HG02798 (cell line): ENCODE measurements around the gene GSTT2.

ENCODE experiments used
- ATAC-seq: cut with Tn5 transposase; IDR thresholded peaks from one replicate; pipeline ENCODE4 v1.9.1; 2021; ENCODE audit warnings: mild to moderate bottlenecking; ENCODE audit not compliant: unreplicated experiment, poor library complexity

Gene GSTT2

DNA sequence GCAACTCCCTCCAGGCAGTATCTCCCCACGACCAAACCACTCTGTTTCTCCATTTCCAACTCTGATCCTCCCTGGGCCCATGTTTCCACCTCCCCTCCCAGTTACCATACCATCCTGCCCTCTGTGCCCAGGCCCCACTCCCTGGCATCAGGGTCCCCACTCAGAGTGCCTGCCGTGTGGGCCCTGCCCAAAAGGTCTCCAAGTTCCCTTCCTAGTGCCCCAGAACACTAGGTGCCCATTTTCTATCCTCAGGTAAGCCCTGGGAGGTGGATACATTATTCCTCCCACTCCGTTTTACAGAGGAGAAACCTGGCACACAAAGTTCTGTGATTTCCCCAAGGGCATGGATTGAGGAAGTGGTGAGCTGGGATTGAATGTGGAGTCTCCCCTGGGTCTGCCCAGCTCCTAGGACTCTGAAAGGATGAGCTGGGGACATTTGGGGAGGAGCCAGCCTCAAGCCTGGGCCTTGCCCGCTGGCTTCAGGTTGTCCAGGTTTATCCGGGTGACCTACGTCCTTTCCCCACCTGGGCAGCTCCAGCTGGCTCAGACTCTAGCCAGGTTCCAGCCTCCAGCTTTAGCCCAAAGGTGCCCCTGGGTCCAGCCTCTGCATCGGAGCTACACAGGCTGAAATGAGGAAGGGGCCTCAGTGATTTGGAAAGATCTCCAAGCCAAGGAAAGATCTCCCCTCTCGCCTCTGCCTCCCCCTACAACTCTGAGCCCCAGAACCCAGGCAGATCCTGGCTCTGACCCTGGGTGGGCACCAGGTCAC is 27.5 kb downstream of the GSTT2 start:
- ATAC-seq, result no peak

DNA sequence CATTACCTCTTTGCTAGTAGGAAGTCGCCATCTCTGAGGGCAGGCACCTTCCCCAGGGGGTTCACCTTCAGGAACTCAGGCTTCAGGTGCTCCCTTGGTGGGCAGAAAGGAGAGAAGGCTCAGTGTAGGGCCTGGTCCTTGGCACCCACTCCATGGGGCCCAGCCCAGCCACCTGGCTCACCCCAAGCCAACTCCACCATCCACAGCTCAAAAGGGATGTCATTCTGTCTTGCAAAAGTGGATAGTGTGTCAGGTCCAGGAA is 28.0 kb downstream of the GSTT2 start:
- no peak for ATAC-seq

DNA sequence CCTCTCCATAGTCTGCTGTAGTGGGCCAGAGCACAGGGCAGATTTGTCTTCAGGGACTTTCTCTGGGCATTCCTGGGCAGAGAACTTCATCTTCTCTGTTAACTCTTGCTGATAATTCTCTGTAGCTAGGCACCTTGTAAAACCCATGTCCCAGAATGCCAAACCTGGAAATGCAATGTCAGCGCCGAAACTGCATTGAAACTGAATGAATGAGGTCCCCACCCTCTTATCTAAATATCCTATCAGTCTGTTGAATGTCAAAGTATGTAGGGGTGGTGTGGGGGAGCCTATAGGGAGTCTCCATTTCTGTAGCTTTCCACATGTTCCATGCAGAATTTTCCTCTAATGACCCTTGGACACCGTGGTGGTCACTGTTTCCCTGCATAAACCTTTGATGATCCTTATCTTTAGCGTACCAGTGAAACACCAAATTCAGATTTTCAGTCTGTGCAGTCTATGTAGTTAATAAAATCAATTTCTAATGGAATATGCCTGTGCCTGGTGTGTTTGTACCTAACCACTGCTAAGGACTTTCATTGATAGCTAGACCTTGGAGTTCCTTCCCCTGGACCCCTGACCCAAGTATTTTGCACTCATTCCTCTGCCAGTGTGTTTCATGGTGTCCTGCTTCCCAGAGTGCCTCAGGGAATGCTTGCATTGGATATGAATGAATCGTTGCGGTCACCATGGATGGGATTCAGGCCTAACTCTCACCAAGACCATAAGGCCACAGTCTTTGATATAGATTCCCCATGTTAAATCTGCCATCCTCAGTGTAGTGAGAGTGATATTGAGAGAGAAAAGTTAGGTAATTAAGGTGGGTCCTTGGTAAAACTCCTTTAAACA is 28.7 kb downstream of the GSTT2 start:
- no peak for ATAC-seq

DNA sequence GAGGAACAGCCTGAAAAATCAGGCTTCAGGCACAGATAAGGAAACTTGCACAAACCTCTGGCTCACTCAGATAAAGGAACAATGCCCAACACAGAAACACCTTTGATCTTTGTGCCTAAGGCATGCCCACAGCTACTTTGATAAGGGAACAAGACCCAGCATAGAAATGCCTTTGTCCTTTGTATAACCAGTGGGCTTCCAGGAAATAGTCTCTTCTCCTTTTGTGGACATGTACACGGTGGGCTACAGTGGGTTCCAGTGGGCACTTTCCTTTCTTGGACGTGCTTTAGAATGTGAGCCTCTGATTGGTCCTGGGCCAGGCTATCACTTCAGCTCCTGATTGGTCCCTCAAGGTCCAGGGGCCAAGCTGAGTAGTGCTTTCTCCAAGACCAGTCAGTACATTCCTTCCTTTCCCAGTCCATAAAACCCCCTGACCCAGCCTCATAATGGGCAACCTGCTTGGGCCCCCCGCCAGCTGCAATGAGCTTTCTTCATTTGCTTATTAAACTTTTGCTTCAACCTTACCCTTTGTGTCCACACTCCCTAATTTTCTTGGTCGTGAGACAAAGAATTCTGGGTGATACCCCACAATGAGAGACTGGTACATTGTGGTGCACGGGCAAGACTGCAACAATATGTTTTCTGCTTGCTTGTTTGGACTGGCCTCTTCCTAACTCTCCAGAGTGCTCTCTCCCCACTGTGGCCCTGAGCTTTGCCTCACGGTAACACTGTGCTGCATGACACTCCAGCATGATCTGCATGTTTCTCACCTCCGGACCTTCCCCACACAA is 29.5 kb downstream of the GSTT2 start:
- ATAC-seq, result no peak

DNA sequence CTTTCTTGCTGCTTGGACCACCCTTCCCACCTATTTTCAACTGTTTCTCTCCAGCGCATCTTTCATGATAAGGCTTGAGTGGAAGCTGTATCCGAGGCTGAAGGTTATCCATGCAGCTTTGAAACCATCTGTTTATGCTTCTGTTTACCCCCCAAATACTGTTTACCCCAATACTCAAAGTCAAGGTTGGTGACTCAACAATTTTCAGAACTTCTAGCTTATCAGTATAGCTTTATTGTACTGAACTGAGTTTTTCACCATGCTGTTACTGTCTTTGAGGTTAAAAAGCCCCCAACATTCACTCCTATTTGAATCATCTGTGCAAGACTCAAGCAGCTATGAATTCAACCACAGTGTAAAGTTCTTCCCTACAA is 30.1 kb downstream of the GSTT2 start:
- no peak for ATAC-seq

DNA sequence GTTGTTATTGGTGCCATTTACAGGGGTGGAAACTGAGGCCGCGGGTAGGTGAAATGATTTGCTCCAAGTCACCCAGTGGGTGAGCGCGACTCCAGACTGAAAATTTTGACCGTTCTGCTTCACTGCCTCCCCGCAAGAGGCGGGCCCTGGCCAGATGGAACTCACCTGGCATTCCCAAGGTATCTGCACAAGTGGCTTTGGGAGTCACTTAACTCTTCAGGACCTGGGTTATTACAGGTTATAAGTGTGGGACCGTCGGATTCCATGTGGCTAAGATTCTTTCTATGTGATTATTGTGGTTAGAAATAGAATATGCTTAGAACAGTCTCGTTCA is 31.8 kb downstream of the GSTT2 start:
- ATAC-seq, result no peak

DNA sequence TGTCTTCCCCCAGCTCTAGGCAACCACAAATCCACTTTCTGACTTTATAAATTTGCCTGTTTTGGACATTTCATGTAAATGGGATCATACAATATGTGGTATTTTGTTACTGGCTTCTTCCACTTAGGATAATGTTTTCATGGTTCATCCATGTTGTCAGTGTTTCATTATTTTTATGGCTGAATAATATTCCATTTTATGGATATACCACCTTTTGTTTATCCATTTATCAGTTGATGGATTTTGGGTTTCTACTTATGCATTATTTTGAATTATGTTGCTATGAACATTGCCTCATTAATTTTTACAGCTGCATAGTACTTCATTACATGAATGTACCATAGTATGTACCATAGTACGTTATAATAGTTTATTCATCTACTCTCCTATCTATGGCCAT is 36.2 kb downstream of the GSTT2 start:
- ATAC-seq, result no peak

DNA sequence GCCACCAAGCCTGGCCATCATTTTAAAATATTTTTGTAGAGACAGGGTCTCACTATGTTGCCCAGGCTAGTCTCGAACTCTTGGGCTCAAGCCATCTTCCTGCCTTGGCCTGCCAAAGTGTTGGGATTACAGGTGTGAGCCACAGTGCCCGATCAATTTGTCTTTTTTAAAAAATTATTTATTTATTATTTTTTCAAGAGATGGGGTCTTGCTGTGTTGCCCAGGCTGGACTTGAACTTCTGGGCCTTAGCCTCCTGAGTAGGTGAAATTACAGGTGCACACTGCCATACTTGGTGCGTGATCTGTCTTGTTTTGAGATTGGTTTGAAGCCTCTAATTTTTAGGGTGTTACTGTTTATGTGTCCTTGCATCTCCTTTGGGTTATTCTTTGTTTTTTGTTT is 41.4 kb downstream of the GSTT2 start:
- ATAC-seq, result no peak

DNA sequence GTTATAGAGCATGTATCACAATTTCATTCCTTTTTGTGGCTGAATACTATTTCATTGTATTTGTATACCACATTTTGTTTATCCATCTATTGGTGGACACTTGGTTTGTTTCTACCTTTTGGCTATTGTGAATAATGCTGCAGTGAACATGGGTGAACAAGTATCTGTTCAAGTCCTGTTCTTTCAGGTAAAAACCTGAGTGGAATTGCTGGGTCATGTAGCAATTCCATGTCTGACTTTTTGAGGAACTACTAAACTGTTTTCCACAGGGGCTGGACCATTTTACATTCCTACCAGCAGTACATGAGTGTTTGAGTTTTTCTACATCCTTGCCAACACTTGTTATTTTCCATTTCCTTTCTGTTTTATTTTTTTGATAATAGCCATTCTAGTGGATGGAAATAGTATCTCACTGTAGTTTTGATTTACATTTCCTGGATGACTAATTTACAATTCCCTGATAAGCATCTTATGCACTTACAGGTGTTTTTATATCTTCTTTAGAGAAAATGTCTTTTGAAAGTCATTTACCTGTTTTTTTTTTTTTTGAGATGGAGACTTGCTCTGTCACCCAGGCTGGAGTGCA is 43.4 kb downstream of the GSTT2 start:
- no peak for ATAC-seq

DNA sequence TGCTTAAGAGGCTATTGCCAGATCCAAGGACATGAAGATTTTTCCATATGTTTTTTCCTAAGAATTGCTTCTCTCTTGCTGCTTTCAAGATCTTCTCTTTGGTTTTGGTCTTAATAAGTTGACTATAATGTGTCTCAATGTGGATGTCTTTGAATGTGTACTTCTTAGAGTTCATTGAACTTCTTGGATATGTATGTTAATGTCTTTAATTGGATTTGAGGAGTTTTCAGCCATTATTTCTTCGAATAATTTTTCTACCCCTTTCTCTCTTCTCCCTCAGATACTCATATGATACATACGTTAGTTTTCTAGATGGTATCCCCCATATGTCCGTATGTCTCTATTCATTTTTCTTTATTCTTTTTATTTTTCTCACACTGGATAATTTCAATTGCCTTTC is 44.4 kb downstream of the GSTT2 start:
- no peak for ATAC-seq

DNA sequence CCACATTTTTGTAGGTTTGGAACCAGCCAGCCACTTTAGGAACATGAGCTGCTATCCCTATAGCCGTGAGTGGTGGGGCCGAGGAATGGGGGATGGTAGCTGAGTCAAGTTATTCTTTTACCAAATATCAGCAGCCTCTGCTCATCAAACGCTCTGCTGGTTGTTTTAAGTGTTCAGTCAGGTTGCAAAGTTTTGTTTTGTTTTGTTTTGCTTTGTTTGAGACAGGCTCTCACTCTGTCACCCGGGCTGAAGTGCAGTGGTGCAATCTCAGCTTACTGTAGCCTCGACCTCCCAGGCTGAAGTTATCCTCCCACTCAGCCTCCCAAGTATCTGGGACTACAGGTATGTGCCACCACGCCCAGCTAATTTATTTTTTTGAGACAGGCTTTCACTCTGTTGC is 45.5 kb downstream of the GSTT2 start:
- ATAC-seq, result no peak

DNA sequence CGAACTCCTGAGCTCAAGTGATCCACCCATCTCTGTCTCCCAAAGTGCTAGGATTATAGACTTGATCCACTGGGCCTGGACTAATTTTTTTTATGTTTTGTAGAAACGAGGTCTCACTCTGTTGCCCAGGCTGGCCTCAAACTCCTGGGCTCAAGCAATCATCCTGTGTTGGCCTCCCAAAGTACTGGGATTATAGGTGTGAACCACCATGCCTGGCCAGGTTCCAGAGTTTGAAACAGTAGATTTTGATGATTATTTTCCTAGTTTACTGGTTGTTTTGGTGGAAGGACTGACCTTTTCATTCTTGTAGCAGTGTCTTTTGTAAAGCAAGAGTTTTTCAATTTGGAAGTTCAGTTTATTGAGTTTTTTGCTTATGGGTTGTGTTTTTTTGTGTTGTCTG is 46.1 kb downstream of the GSTT2 start:
- ATAC-seq, result no peak

DNA sequence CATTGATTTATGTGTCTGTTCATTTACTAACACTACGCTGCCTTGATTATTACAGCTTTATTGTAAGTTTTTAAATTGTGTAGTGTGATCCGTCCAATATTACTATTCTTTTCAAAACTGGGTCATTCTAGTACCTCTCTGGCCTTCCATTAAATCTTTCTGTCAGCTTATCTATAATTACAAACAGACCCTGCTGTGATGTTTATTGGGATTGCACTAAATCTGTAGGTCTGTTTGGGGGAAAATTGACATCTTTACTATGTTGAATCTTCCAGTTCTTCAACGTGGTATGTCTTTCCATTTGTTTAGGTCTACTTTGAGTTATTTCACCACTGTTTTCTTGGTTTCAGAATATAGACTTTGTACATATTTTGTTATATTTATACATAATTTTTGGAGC is 46.8 kb downstream of the GSTT2 start:
- no peak for ATAC-seq

DNA sequence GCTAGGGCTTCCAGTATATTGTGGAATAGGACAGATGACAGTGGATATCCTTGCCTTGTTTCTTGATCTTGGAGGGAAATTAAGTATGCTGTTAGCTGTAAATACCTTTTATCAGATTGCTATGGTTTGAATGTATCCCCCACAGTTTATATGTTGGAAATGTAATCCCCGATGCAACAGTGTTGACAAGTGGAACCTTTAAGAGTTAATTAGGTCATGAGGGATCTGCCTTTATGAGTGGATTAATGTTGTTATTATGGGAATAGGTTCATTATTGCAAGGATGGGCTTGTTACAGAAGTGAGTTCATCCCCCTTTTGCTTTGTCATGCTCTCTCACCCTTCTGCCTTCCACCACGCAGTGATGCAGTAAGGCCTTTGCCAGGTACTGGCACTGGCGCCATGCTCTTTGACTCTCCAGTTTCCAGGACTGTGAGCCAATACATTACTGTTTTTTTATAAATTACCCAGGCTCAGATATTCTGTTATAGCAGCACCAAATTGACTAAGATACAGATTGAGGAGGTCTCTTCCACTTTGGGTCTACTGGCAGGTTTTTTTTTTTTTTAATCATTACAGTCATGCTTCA is 47.5 kb downstream of the GSTT2 start:
- ATAC-seq, result no peak

DNA sequence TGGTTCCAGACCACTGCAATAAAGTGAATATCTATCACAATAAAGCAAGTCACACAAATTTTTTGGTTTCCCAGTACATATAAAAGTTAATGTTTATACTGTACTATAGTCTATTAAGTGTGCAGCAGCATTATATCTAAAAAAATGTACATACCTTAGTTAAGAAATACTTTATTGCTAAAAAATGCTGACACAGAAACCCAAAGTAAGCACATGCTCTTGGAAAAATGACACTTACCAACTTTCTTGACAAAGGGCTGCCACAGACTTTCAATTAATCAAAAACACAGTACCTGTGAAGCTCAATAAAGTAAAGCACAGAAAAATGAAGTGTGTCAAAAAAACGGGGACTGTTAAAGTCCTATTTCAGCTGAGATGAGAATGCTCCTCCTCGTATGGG is 48.1 kb downstream of the GSTT2 start:
- no peak for ATAC-seq

DNA sequence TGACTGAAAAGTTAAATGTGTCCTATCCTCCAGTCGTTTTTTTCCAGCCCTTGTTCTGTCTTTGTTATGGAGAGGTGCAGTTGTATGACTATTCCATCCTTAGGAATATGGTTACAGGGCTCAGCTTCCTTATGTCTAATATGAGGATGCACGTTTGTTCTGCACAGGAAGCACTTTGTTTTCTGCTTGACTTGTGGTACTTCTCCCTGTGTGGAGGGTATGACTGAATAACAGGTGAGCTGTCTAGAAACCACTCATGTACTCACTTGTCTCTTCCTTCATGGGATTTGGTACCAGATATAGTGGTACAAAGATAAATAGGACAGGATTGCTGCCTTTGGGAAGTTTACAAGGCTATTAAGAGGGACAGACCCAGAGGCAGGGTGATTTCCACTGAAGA is 48.6 kb downstream of the GSTT2 start:
- ATAC-seq, result no peak

DNA sequence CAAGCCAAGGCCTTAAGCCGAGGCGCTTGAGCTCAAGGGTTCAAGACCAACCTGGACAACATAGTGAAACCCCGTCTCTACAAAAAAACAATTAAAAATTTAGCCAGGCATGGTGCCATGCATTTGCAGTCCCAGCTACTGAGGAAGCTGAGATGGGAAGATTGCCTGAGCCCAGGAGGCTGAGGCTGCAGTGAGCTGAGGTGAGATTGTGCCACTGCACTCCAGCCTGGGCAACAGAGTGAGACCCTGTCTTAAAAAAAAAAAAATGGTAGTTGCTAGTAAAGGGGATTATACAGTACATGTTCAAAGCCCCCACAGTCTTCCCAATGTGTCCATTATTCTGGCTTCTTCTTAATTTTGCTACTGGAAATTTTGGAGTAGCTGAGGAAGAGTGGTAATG is 49.4 kb downstream of the GSTT2 start:
- ATAC-seq, result no peak

DNA sequence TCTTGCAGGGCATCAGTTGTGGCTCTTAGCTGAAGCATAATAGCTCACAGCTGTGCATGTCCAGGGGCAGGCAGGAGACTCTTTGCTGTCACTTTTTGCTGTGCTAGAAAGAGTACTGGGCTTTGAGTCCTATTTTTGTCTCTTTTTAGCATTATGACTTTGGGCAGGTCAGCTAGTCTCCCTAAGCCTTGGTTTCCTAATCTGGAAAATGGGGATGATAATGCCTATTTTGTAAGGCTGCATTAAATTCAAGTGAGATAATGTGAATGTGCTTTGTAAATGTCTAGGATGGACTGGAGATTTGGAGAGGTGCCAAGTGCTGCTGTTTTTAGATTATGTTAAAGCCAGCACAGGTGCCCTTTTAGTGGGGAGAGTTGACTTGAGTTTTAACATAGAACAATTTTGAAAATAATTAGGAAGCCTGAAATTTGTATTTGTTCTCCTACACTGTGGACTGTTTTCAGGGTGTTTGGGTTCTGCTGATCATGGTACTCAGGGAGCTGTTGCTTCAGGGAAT is 50.3 kb downstream of the GSTT2 start:
- ATAC-seq, result no peak
